Right atrium auricular region (tissue), 2 donors: ENCODE measurements around the gene ZNF443. TPM values are rescaled to one million over a fixed set of nuclear protein-coding genes. Genes with fewer than 3 reads are reported as not detected.

ENCODE experiments used
- DNase-seq: peaks from one replicate; pipeline ENCODE4 v3.0.0-alpha.2; 2019; ENCODE audit warnings: low spot score
- H3K27ac ChIP-seq, 2 donors: fragments of 200-600 bp; sonication (generic); 1 replicate in 1 of 2; 2 replicates in 1 of 2; pipeline ENCODE4 v1.5.1; 2016 to 2019
- H3K27me3 ChIP-seq, 2 donors: fragments of 200-600 bp; sonication (generic); one replicate each; pipeline versions ENCODE4 v1.5.1 to v1.6.0; 2017 to 2019
- H3K36me3 ChIP-seq: fragments of 200-600 bp; sonication (generic); one replicate; pipeline ENCODE4 v1.5.1; 2016
- H3K4me1 ChIP-seq, 2 donors: fragments of 200-600 bp; sonication (generic); one replicate each; pipeline versions ENCODE4 v1.5.1 to v1.6.0; 2017 to 2019
- H3K4me3 ChIP-seq, 2 donors: fragments of 200-600 bp; sonication (generic); 1 replicate in 1 of 2; 2 replicates in 1 of 2; pipeline ENCODE4 v1.5.1; 2017 to 2019; ENCODE audit warnings: mild to moderate bottlenecking in 1 of 2, moderate library complexity in 1 of 2
- H3K9me3 ChIP-seq, 2 donors: fragments of 200-600 bp; sonication (generic); one replicate each; pipeline ENCODE4 v1.5.1; 2019
- total RNA-seq, 2 donors: library from RNA; depleted of rRNA; stranded (reverse); fragments of >200 nt; gene quantifications; one replicate each; pipeline ENCODE4 v1.1.0, GENCODE V29; 2016
- TF ChIP-seq, protein P1 (sequence below), 2 donors: fragments of 200-600 bp; sonication (generic); IDR thresholded peaks; one replicate each; pipeline ENCODE4 v1.5.1; 2019; ENCODE audit warnings: antibody characterized with exemption in 2 of 2

ZNF443 gene
- total RNA-seq, 2 donors from 2014 or later = 1.7 to 2.6 TPM

GRCh38 chr19:12380444-12380737 is 60.4 kb downstream of the ZNF443 start:
- TF ChIP-seq, protein P1, sequence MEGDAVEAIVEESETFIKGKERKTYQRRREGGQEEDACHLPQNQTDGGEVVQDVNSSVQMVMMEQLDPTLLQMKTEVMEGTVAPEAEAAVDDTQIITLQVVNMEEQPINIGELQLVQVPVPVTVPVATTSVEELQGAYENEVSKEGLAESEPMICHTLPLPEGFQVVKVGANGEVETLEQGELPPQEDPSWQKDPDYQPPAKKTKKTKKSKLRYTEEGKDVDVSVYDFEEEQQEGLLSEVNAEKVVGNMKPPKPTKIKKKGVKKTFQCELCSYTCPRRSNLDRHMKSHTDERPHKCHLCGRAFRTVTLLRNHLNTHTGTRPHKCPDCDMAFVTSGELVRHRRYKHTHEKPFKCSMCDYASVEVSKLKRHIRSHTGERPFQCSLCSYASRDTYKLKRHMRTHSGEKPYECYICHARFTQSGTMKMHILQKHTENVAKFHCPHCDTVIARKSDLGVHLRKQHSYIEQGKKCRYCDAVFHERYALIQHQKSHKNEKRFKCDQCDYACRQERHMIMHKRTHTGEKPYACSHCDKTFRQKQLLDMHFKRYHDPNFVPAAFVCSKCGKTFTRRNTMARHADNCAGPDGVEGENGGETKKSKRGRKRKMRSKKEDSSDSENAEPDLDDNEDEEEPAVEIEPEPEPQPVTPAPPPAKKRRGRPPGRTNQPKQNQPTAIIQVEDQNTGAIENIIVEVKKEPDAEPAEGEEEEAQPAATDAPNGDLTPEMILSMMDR (IDR thresholded peaks at IDR 0.05) = no peak
- peaks cover 8% of the 10 kb centered on the region for H3K36me3 ChIP-seq
- no peak overlapping the region for H3K4me3 ChIP-seq
- no peak for DNase-seq
- no peak overlapping the region for H3K27ac ChIP-seq
- H3K27me3 ChIP-seq = no peaks in the 10 kb centered on the region
- H3K4me1 ChIP-seq = no peaks in the 10 kb centered on the region
- peaks cover 0 to 31% of the 10 kb centered on the region in 2 donors for H3K9me3 ChIP-seq

DNA sequence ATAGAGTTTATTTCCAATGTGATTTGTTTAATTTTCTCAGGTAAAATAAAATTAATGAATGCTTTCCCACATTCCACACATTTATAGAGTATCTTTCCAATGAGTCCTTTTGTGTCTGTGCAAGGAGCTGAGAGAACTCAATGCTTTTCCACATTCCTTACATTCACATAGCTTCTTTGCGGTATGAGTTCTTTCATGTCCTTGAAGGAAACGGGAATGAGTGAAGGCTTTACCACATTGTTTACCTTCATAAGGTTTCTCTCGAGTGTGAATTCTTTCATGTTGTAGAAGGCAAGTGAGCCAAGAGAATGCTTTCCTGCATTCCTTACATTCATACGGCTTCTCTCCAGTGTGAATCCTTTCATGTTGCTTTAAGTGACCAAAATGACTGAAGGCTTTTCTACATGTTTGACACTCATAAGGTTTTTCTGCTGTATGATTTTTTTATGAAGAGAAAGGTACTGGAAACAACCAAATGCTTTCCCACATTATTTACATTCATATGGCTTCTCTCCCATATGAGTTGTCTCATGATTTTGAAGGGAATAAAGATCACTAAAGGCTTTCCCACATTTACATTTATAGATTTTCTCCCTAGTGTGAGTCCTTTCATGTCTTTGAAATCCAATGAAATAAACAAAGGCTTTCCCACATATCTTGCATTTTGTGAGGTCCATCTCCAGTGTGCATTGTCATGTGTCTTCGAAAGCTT is 60.9 kb downstream of the ZNF443 start:
- Histone ChIP-seq H3K9me3 (peaks cover 0 to 31% of the 10 kb centered on the region in 2 donors), H3K4me3 (no peak overlapping the region), H3K4me1 (no peaks in the 10 kb centered on the region), H3K27ac (no peak overlapping the region), H3K27me3 (no peaks in the 10 kb centered on the region), H3K36me3 (peaks cover 8% of the 10 kb centered on the region)
- DNase-seq = no peak
- TF ChIP-seq, protein P1 (IDR thresholded peaks at IDR 0.05) = no peak

Other genes with a start within 250 kb of the ZNF443 start
- 1 to 10 TPM; 4.6 to 8.6 TPM for gene ZNF44, start 146.1 kb downstream of the ZNF443 start, total RNA-seq
- 1 to 10 TPM; 4.7 to 7.6 TPM for gene ZNF563, start 107.4 kb downstream of the ZNF443 start, total RNA-seq
- 1 to 10 TPM; 1.0 to 1.8 TPM for gene ZNF442, start 75.3 kb downstream of the ZNF443 start, total RNA-seq
- 1 to 10 TPM; 2.0 to 2.2 TPM for gene ZNF799, start 39.8 kb downstream of the ZNF443 start, total RNA-seq
- gene ZNF709, start 43.8 kb upstream of the ZNF443 start, total RNA-seq = 1 to 10 TPM; 1.6 to 2.0 TPM
- 1 to 10 TPM; 8.5 to 8.6 TPM for gene ZNF564, start 110.5 kb upstream of the ZNF443 start, total RNA-seq
- 1 to 10 TPM; 2.5 to 4.5 TPM for gene ZNF490, start 169.8 kb upstream of the ZNF443 start, total RNA-seq
- gene ZNF791, start 169.9 kb upstream of the ZNF443 start, total RNA-seq = 10 to 100 TPM in 1 of 2 donors, 1 to 10 TPM in 1; 8.2 to 10.1 TPM
- gene MAN2B1, start 225.7 kb upstream of the ZNF443 start, total RNA-seq = 10 to 100 TPM; 33.7 to 35.5 TPM
- gene WDR83, start 225.8 kb upstream of the ZNF443 start, total RNA-seq = 10 to 100 TPM; 10.1 to 11.6 TPM
- gene DHPS, start 240.9 kb upstream of the ZNF443 start, total RNA-seq = 10 to 100 TPM; 59.8 to 60.1 TPM
- gene GNG14, start 247.0 kb upstream of the ZNF443 start, total RNA-seq = not detected